ENCODE data around the gene GGNBP2.

The GGNBP2 gene

DNA sequence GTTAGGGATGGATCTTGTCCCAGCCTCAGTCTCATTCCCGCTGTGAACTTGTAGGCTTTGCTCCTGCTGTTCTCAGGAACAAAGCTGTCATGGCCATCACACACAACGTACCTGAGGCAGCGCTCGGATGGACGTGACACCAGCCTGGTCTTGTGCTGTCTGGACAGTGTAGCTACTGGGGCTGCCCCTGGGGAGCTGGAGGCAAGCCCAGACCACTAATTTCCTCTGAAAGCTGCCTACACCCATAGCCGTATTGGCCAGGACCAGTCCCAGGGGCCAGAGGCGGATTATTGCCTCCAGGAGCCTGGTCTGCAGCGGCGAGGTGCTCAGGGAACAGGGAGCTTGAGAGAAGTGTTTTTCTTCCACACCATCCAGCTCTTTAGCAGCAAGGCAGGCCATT, 46.6 kb upstream of the GGNBP2 start:
- no peaks in the 10 kb centered on the region for H3K79me2 ChIP-seq (ENCODE audit: control insufficient read depth, low read length)
- no peak overlapping the region for H3K4me2 ChIP-seq (ENCODE audit: low read length)
- H3K27ac ChIP-seq (ENCODE audit: low read depth, low read length), result no peak overlapping the region
- peaks cover 76% of the 10 kb centered on the region for H3K36me3 ChIP-seq (ENCODE audit: control insufficient read depth, low read length)
- no peak overlapping the region for H3K4me3 ChIP-seq (ENCODE audit: low read length)
- no peaks in the 10 kb centered on the region for H4K20me1 ChIP-seq (ENCODE audit: control insufficient read depth, insufficient read depth, low read depth, low read length)
- H3K9me3 ChIP-seq (ENCODE audit: control insufficient read depth, insufficient read depth, low read length), result no peaks in the 10 kb centered on the region
- no peak for TF ChIP-seq EZH2phosphoT487 (IDR thresholded peaks at IDR 0.05; ENCODE audit: borderline replicate concordance, low read length)
- TF ChIP-seq, protein P1, sequence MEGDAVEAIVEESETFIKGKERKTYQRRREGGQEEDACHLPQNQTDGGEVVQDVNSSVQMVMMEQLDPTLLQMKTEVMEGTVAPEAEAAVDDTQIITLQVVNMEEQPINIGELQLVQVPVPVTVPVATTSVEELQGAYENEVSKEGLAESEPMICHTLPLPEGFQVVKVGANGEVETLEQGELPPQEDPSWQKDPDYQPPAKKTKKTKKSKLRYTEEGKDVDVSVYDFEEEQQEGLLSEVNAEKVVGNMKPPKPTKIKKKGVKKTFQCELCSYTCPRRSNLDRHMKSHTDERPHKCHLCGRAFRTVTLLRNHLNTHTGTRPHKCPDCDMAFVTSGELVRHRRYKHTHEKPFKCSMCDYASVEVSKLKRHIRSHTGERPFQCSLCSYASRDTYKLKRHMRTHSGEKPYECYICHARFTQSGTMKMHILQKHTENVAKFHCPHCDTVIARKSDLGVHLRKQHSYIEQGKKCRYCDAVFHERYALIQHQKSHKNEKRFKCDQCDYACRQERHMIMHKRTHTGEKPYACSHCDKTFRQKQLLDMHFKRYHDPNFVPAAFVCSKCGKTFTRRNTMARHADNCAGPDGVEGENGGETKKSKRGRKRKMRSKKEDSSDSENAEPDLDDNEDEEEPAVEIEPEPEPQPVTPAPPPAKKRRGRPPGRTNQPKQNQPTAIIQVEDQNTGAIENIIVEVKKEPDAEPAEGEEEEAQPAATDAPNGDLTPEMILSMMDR (IDR thresholded peaks at IDR 0.05; ENCODE audit: low read depth, low read length, poor library complexity, severe bottlenecking), result no peak
- no peaks in the 10 kb centered on the region for H3K9me2 ChIP-seq (replicated peaks; ENCODE audit: control insufficient read depth, low read length)
- H3K4me1 ChIP-seq (ENCODE audit: control insufficient read depth, low read length), result no peaks in the 10 kb centered on the region
- peaks cover 10% of the 10 kb centered on the region; the same call in 1 of the 2 replicates for H3F3A ChIP-seq (ENCODE audit: control insufficient read depth, insufficient read depth)
- H3K27me3 ChIP-seq (ENCODE audit: control insufficient read depth, low read length), result no peaks in the 10 kb centered on the region

DNA sequence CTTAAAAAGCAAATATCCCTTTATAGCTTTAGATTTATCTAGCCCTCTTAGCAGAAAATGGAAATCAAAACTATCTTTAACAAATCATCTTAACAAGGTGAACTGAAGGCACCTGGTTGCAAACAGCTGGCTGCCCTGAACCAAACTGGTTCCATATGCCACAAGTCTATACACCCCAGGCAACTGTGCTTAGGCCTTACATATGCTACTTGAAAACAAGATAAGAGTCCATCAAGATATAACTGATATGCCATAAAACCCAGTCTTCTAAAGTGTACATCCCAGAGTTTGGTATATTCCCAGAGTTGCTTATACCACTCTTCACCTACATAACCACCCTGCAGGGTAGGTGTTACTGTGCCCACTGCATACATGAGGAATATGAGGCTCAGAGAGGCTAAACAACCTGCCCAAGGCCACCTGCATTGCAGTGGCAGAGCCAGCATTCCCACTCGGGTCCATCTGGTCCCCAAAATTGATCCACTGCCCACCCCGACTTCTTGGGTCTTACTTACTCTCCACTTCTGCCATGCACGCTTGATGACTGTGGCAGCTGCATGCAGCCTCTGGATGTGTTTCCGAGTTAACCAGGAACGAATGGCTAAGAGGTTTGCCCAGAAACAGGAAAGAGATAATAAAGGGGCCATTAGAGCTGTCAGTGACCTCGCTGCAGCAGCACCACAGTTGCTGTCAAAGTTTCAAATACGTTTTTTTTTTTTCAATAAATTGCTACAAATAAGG, 46.0 kb upstream of the GGNBP2 start:
- no peaks in the 10 kb centered on the region for H3K27me3 ChIP-seq (ENCODE audit: control insufficient read depth, low read length)
- H3K27ac ChIP-seq (ENCODE audit: low read depth, low read length), result no peak overlapping the region
- H4K20me1 ChIP-seq (ENCODE audit: control insufficient read depth, insufficient read depth, low read depth, low read length), result no peaks in the 10 kb centered on the region
- H3K9me3 ChIP-seq (ENCODE audit: control insufficient read depth, insufficient read depth, low read length), result no peaks in the 10 kb centered on the region
- H3K4me3 ChIP-seq (ENCODE audit: low read length), result no peak overlapping the region
- H3K79me2 ChIP-seq (ENCODE audit: control insufficient read depth, low read length), result no peaks in the 10 kb centered on the region
- TF ChIP-seq, protein P1 (IDR thresholded peaks at IDR 0.05; ENCODE audit: low read depth, low read length, poor library complexity, severe bottlenecking), result no peak
- TF ChIP-seq EZH2phosphoT487 (IDR thresholded peaks at IDR 0.05; ENCODE audit: borderline replicate concordance, low read length), result no peak
- no peaks in the 10 kb centered on the region for H3K9me2 ChIP-seq (replicated peaks; ENCODE audit: control insufficient read depth, low read length)
- peaks cover 10% of the 10 kb centered on the region; the same call in 1 of the 2 replicates for H3F3A ChIP-seq (ENCODE audit: control insufficient read depth, insufficient read depth)
- H3K36me3 ChIP-seq (ENCODE audit: control insufficient read depth, low read length), result peaks cover 76% of the 10 kb centered on the region
- no peaks in the 10 kb centered on the region for H3K4me1 ChIP-seq (ENCODE audit: control insufficient read depth, low read length)
- H3K4me2 ChIP-seq (ENCODE audit: low read length), result no peak overlapping the region

DNA sequence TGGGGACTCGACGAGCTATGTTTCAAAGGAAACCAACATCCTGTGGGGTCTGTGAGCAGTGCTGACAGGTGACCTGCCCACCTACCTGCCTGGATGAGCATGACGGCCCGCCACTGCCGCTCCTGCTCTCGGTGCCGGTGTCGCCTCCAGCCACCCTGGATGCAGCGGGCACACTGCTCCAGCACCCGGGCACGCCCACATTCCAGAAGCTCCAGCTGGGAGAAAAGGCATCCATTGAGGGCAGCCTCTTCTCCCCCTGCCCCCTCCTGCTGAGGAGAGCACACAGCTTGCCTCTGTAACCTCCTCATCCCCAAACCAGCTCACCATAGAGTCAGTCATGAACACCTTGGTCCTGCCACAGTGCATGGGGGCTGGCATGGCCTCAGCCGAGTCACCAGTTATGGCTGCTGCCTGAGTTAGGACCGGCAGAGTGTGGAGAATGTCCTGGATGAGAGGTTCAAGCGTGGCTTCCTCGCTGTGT, 43.9 kb upstream of the GGNBP2 start:
- no peak overlapping the region for H3K4me2 ChIP-seq (ENCODE audit: low read length)
- no peak overlapping the region for H3K4me3 ChIP-seq (ENCODE audit: low read length)
- no peak for TF ChIP-seq EZH2phosphoT487 (IDR thresholded peaks at IDR 0.05; ENCODE audit: borderline replicate concordance, low read length)
- TF ChIP-seq, protein P1 (IDR thresholded peaks at IDR 0.05; ENCODE audit: low read depth, low read length, poor library complexity, severe bottlenecking), result no peak
- no peaks in the 10 kb centered on the region for H3K27me3 ChIP-seq (ENCODE audit: control insufficient read depth, low read length)
- no peaks in the 10 kb centered on the region for H3K4me1 ChIP-seq (ENCODE audit: control insufficient read depth, low read length)
- 0 out of 2 replicates have a peak, but pooled peaks cover 2% of the 10 kb centered on the region for H3F3A ChIP-seq (ENCODE audit: control insufficient read depth, insufficient read depth)
- H3K36me3 ChIP-seq (ENCODE audit: control insufficient read depth, low read length), result peaks cover 74% of the 10 kb centered on the region
- H3K27ac ChIP-seq (ENCODE audit: low read depth, low read length), result no peak overlapping the region
- no peaks in the 10 kb centered on the region for H3K79me2 ChIP-seq (ENCODE audit: control insufficient read depth, low read length)
- no peaks in the 10 kb centered on the region for H3K9me2 ChIP-seq (replicated peaks; ENCODE audit: control insufficient read depth, low read length)
- H3K9me3 ChIP-seq (ENCODE audit: control insufficient read depth, insufficient read depth, low read length), result no peaks in the 10 kb centered on the region
- H4K20me1 ChIP-seq (ENCODE audit: control insufficient read depth, insufficient read depth, low read depth, low read length), result no peaks in the 10 kb centered on the region

All from DOHH2 (cell line).